Liver (tissue), 9 donors: ENCODE measurements around the gene ATP7A. TPM values are rescaled to one million over a fixed set of nuclear protein-coding genes. Genes with fewer than 3 reads are reported as not detected.

Experiments used
- DNase-seq: peaks from one replicate; pipeline ENCODE4 v3.0.0-alpha.2; 2017; ENCODE audit warnings: low spot score
- H3K27ac ChIP-seq, 2 donors: one replicate each; pipeline ENCODE4 v1.7.0; 2013; ENCODE audit warnings: inconsistent platforms in 2 of 2, low read length in 2 of 2, control low read depth in 1 of 2, low read depth in 1 of 2, mild to moderate bottlenecking in 1 of 2
- H3K27me3 ChIP-seq, 4 donors: one replicate each; pipeline versions ENCODE4 v1.6.1 to v1.7.0; 2013; ENCODE audit warnings: low read length in 3 of 4, inconsistent platforms in 1 of 4, mild to moderate bottlenecking in 1 of 4, moderate library complexity in 1 of 4; ENCODE audit not compliant: control insufficient read depth in 4 of 4, insufficient read depth in 4 of 4
- H3K36me3 ChIP-seq, 4 donors: one replicate each; pipeline versions ENCODE4 v1.6.1 to v1.7.0; 2013; ENCODE audit warnings: low read length in 3 of 4, mild to moderate bottlenecking in 3 of 4, low read depth in 1 of 4, moderate library complexity in 1 of 4; ENCODE audit not compliant: control insufficient read depth in 4 of 4, insufficient read depth in 3 of 4
- H3K4me1 ChIP-seq, 4 donors: one replicate each; pipeline versions ENCODE4 v1.6.1 to v1.7.0; 2013; ENCODE audit warnings: low read length in 3 of 4, mild to moderate bottlenecking in 3 of 4, moderate library complexity in 1 of 4; ENCODE audit not compliant: control insufficient read depth in 4 of 4, insufficient read depth in 4 of 4
- H3K4me3 ChIP-seq, 3 donors: one replicate each; pipeline versions ENCODE4 v1.6.1 to v1.7.0; 2013; ENCODE audit warnings: low read length in 3 of 3, control low read depth in 1 of 3, low read depth in 1 of 3, mild to moderate bottlenecking in 1 of 3
- H3K9ac ChIP-seq, 2 donors: one replicate each; pipeline ENCODE4 v1.7.0; 2013; ENCODE audit warnings: low read length in 2 of 2, mild to moderate bottlenecking in 2 of 2, moderate library complexity in 2 of 2, control low read depth in 1 of 2, low read depth in 1 of 2
- H3K9me3 ChIP-seq, 4 donors: one replicate each; pipeline versions ENCODE4 v1.6.1 to v1.7.0; 2013; ENCODE audit warnings: low read length in 3 of 4; ENCODE audit not compliant: control insufficient read depth in 4 of 4
- EGR1 ChIP-seq, 2 donors: IDR thresholded peaks; 2 replicates each; pipeline ENCODE4 v1.6.1; 2016 to 2018; ENCODE audit warnings: antibody characterized with exemption in 2 of 2, low read depth in 2 of 2
- FOXA1 ChIP-seq: IDR thresholded peaks from 2 replicates; pipeline ENCODE4 v1.6.1; 2016; ENCODE audit warnings: antibody characterized with exemption
- FOXA2 ChIP-seq: IDR thresholded peaks from 2 replicates; pipeline ENCODE4 v1.6.1; 2016; ENCODE audit warnings: antibody characterized with exemption
- GABPA ChIP-seq, 2 donors: IDR thresholded peaks in 1 of 2; conservative IDR thresholded peaks in 1 of 2; 2 replicates each; pipeline ENCODE4 v1.6.1; 2016; ENCODE audit warnings: antibody characterized with exemption in 2 of 2, mild to moderate bottlenecking in 1 of 2, moderate library complexity in 1 of 2
- HNF4A ChIP-seq, 2 donors: conservative IDR thresholded peaks; 2 replicates each; pipeline ENCODE4 v1.6.1; 2016; ENCODE audit warnings: antibody characterized with exemption in 2 of 2, mild to moderate bottlenecking in 2 of 2
- HNF4G ChIP-seq: IDR thresholded peaks from 2 replicates; pipeline ENCODE4 v1.6.1; 2016; ENCODE audit warnings: antibody characterized with exemption
- JUND ChIP-seq, 2 donors: IDR thresholded peaks; 2 replicates each; pipeline ENCODE4 v1.6.1; 2016; ENCODE audit warnings: antibody characterized with exemption in 2 of 2
- NR2F2 ChIP-seq: IDR thresholded peaks from 2 replicates; pipeline ENCODE4 v1.6.1; 2016; ENCODE audit warnings: antibody characterized with exemption
- RAD21 ChIP-seq, 2 donors: IDR thresholded peaks; 2 replicates each; pipeline ENCODE4 v1.6.1; 2016; ENCODE audit warnings: antibody characterized with exemption in 2 of 2, mild to moderate bottlenecking in 2 of 2
- RXRA ChIP-seq, 2 donors: IDR thresholded peaks; 2 replicates each; pipeline ENCODE4 v1.6.1; 2017 to 2018; ENCODE audit warnings: antibody characterized with exemption in 2 of 2, mild to moderate bottlenecking in 1 of 2
- SP1 ChIP-seq: IDR thresholded peaks from 2 replicates; pipeline ENCODE4 v1.6.1; 2018; ENCODE audit warnings: antibody characterized with exemption, mild to moderate bottlenecking
- TAF1 ChIP-seq: conservative IDR thresholded peaks from 2 replicates; pipeline ENCODE4 v1.6.1; 2016; ENCODE audit warnings: antibody characterized with exemption, mild to moderate bottlenecking
- YY1 ChIP-seq: IDR thresholded peaks from 2 replicates; pipeline ENCODE4 v1.6.1; 2016; ENCODE audit warnings: antibody characterized with exemption, mild to moderate bottlenecking
- WGBS: extraction: QIAGEN DNeasy Blood & Tissue Kit; methylation state at CpG from one replicate; pipeline ENCODE4 v1.1.7; 2013; 5-methylcytosine and 5-hydroxymethylcytosine counted together
- polyA plus RNA-seq, 2 donors: library from polyadenylated mRNA; stranded (reverse) in 1 of 2; unstranded in 1 of 2; fragments of 200-250 nt in 1 of 2; fragments of >200 nt in 1 of 2; fragmentation: Nextera tagmentation in 1 of 2; extraction: Ambion mirVana in 1 of 2; gene quantifications; one replicate each; pipeline versions ENCODE4 v1.2.1 to v1.2.3, GENCODE V29; 2013 to 2015
- total RNA-seq, 2 donors: library from RNA; depleted of rRNA; stranded (reverse); fragments of >200 nt; gene quantifications; one replicate each; pipeline ENCODE4 v1.2.3, GENCODE V29; 2014
- TF ChIP-seq, protein P1 (sequence below): IDR thresholded peaks from 2 replicates; pipeline ENCODE4 v1.6.1; 2016; ENCODE audit warnings: antibody characterized with exemption
- TF ChIP-seq, protein P2 (sequence below): fragments of 150-350 bp; IDR thresholded peaks from 2 replicates; pipeline ENCODE4 v1.5.1; 2017; ENCODE audit warnings: improper control_type of control experiment, low read depth, low read length; ENCODE audit not compliant: missing input control
- TF ChIP-seq, protein P3 (sequence below): IDR thresholded peaks from 2 replicates; pipeline ENCODE4 v1.6.1; 2016; ENCODE audit warnings: antibody characterized with exemption, mild to moderate bottlenecking
- TF ChIP-seq, protein P4 (sequence below): IDR thresholded peaks from 2 replicates; pipeline ENCODE4 v1.6.1; 2016; ENCODE audit warnings: antibody characterized with exemption
- TF ChIP-seq, protein P5 (sequence below): IDR thresholded peaks from 2 replicates; pipeline ENCODE4 v1.6.1; 2016; ENCODE audit warnings: antibody characterized with exemption
- donor health status: healthy.
- donor health status: healthy.
- donor health status: healthy.
- donor health status: healthy.
- donor health status: healthy.

Gene ATP7A
- total and polyA plus RNA-seq, 4 donors = 0.75 to 15.3 (median 3.0) TPM

DNA sequence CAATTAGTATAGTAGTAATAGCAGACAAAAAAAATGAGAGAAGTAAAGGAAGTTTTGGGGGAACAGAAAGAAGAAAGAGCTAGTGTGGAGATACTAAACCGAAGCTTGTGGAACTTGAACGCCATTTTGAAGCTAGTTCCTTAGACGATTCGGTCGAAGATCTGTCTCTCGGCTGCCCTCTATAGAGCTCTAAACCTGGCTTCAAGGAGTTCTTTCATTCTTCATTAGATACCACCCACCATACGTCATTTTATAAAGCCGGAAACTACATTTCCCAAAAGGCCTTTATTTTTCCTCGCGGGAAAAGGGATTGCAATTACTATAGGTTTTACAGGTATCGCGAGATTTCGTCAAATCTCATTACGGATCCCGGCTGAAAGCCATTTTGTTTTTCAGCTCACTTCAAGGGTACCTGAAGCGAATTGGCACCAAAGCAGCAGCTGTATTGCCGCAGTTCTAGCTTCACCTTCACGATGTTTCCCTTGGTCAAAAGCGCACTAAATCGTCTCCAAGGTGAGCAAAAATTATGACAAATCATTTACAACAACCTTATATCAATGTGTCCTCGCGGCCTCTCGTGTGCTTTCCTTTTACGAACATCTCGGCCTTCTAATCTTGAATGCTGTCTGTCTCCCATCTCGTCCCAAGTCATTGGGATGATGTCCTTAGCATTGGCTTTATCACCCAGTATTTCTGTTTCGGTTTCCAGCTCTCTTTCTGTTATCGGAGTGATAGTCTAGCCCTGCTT is 11.2 kb upstream of the ATP7A start, which contains the start of gene COX7B:
Gene COX7B (plus strand): TSS at position 388 of the 748 bp plus-strand sequence. CDS start 86 bp downstream, at position 474.
- no peak for TF ChIP-seq FOXA1
- TF ChIP-seq, protein P1, sequence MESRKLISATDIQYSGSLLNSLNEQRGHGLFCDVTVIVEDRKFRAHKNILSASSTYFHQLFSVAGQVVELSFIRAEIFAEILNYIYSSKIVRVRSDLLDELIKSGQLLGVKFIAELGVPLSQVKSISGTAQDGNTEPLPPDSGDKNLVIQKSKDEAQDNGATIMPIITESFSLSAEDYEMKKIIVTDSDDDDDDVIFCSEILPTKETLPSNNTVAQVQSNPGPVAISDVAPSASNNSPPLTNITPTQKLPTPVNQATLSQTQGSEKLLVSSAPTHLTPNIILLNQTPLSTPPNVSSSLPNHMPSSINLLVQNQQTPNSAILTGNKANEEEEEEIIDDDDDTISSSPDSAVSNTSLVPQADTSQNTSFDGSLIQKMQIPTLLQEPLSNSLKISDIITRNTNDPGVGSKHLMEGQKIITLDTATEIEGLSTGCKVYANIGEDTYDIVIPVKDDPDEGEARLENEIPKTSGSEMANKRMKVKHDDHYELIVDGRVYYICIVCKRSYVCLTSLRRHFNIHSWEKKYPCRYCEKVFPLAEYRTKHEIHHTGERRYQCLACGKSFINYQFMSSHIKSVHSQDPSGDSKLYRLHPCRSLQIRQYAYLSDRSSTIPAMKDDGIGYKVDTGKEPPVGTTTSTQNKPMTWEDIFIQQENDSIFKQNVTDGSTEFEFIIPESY = peak; percentile 100
- TF ChIP-seq NR2F2 = no peak
- peak; percentile 44 for TF ChIP-seq SP1
- TF ChIP-seq, protein P2, sequence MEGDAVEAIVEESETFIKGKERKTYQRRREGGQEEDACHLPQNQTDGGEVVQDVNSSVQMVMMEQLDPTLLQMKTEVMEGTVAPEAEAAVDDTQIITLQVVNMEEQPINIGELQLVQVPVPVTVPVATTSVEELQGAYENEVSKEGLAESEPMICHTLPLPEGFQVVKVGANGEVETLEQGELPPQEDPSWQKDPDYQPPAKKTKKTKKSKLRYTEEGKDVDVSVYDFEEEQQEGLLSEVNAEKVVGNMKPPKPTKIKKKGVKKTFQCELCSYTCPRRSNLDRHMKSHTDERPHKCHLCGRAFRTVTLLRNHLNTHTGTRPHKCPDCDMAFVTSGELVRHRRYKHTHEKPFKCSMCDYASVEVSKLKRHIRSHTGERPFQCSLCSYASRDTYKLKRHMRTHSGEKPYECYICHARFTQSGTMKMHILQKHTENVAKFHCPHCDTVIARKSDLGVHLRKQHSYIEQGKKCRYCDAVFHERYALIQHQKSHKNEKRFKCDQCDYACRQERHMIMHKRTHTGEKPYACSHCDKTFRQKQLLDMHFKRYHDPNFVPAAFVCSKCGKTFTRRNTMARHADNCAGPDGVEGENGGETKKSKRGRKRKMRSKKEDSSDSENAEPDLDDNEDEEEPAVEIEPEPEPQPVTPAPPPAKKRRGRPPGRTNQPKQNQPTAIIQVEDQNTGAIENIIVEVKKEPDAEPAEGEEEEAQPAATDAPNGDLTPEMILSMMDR = no peak
- TF ChIP-seq GABPA (IDR thresholded peaks at IDR 0.05 in 1 of 2, conservative IDR thresholded peaks at IDR 0.05 in 1 of 2) = peak; percentile 57 to 79
- TF ChIP-seq, protein P3, sequence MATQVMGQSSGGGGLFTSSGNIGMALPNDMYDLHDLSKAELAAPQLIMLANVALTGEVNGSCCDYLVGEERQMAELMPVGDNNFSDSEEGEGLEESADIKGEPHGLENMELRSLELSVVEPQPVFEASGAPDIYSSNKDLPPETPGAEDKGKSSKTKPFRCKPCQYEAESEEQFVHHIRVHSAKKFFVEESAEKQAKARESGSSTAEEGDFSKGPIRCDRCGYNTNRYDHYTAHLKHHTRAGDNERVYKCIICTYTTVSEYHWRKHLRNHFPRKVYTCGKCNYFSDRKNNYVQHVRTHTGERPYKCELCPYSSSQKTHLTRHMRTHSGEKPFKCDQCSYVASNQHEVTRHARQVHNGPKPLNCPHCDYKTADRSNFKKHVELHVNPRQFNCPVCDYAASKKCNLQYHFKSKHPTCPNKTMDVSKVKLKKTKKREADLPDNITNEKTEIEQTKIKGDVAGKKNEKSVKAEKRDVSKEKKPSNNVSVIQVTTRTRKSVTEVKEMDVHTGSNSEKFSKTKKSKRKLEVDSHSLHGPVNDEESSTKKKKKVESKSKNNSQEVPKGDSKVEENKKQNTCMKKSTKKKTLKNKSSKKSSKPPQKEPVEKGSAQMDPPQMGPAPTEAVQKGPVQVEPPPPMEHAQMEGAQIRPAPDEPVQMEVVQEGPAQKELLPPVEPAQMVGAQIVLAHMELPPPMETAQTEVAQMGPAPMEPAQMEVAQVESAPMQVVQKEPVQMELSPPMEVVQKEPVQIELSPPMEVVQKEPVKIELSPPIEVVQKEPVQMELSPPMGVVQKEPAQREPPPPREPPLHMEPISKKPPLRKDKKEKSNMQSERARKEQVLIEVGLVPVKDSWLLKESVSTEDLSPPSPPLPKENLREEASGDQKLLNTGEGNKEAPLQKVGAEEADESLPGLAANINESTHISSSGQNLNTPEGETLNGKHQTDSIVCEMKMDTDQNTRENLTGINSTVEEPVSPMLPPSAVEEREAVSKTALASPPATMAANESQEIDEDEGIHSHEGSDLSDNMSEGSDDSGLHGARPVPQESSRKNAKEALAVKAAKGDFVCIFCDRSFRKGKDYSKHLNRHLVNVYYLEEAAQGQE = peak; percentile 82
- TF ChIP-seq TAF1 = peak; percentile 75
- peak; percentile 99 for TF ChIP-seq YY1
- TF ChIP-seq HNF4G = no peak
- TF ChIP-seq, protein P4, sequence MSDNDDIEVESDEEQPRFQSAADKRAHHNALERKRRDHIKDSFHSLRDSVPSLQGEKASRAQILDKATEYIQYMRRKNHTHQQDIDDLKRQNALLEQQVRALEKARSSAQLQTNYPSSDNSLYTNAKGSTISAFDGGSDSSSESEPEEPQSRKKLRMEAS = no peak
- peak in 1 of 2 donors; percentile 44 for TF ChIP-seq HNF4A (conservative IDR thresholded peaks at IDR 0.05)
- peak in 1 of 2 donors; percentile 10 for TF ChIP-seq RXRA (IDR thresholded peaks at IDR 0.05)
- TF ChIP-seq, protein P5, sequence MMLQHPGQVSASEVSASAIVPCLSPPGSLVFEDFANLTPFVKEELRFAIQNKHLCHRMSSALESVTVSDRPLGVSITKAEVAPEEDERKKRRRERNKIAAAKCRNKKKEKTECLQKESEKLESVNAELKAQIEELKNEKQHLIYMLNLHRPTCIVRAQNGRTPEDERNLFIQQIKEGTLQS = peak; percentile 21
- no peak for TF ChIP-seq EGR1 (IDR thresholded peaks at IDR 0.05; ENCODE audit: low read depth in 2 of 2)
- TF ChIP-seq RAD21 (IDR thresholded peaks at IDR 0.05) = peak; percentile 34 to 44
- no peak for TF ChIP-seq FOXA2
- TF ChIP-seq JUND (IDR thresholded peaks at IDR 0.05) = peak; percentile 55 to 67
- peak within 1 kb of the TSS; percentile 72 to 99 for H3K9ac ChIP-seq
- peak within 1 kb of the TSS; percentile 86 to 88 for H3K27ac ChIP-seq
- H3K4me3 ChIP-seq = peak within 1 kb of the TSS; percentile 75 to 89 (median 86)
- no peaks in the 10 kb centered on the region for H3K9me3 ChIP-seq
- under 1% methylated on average over 28 of the region's 28 CpGs for WGBS
- DNase-seq = peak; percentile 63
- peaks cover 1 to 5% (median 3%) of the 10 kb centered on the region in 4 donors for H3K36me3 ChIP-seq
- H3K4me1 ChIP-seq = peaks cover 0 to 2% (median 0%) of the 10 kb centered on the region in 4 donors
- no peaks in the 10 kb centered on the region for H3K27me3 ChIP-seq
